Panc1 (cell line): ENCODE data around the gene PILRA. TPM values are rescaled to one million over a fixed set of nuclear protein-coding genes. Genes with fewer than 3 reads are reported as not detected.

Experiments
- ATAC-seq: fragments of 200-7000 bp; cut with Tn5 transposase; 2 replicates; pipeline ENCODE4 v1.9.1; 2020; ENCODE audit warnings: mild to moderate bottlenecking, moderate library complexity
- BruUV-seq: library from RNA; stranded (reverse); fragments of 400-500 nt; replicated peaks from 2 replicates; lab custom pipeline; 2021; lab: Mats Ljungman, UMichigan
- CTCF ChIA-PET: fragments of 300-600 bp; sonication (Branson Sonifier 250); formaldehyde crosslinking; loops from one replicate; lab custom pipeline; 2022; ENCODE audit warnings: antibody characterized with exemption; lab: Charles Lee
- POLR2A ChIA-PET: fragments of 300-600 bp; sonication (Branson Sonifier 250); formaldehyde crosslinking; loops from one replicate; lab custom pipeline; 2022; ENCODE audit warnings: antibody characterized with exemption; lab: Charles Lee
- DNase-seq: peaks from one replicate; pipeline ENCODE4 v3.0.0-alpha.2; 2010; ENCODE audit warnings: low read depth, low spot score
- H3K27ac ChIP-seq: 2 replicates; pipeline ENCODE4 v1.5.1; 2011; ENCODE audit warnings: mild to moderate bottlenecking, low read length, inconsistent platforms
- H3K27me3 ChIP-seq: fragments of 200-500 bp; sonication (Bioruptor generic); 2 replicates; pipeline ENCODE4 v1.6.0; 2014; ENCODE audit warnings: low read length, inconsistent platforms; ENCODE audit not compliant: control insufficient read depth, insufficient read depth
- H3K36me3 ChIP-seq: fragments of 200-500 bp; sonication (Bioruptor generic); 2 replicates; pipeline ENCODE4 v1.5.1; 2014; ENCODE audit warnings: inconsistent platforms, mild to moderate bottlenecking, low read length, moderate library complexity; ENCODE audit not compliant: control insufficient read depth, insufficient read depth
- H3K4me1 ChIP-seq: 2 replicates; pipeline ENCODE4 v1.5.1; 2011; ENCODE audit warnings: inconsistent platforms, mild to moderate bottlenecking, low read length, moderate library complexity; ENCODE audit not compliant: control insufficient read depth, insufficient read depth
- H3K4me3 ChIP-seq, 2 experiments: 2 replicates each; pipeline ENCODE4 v1.5.1; 2011 to 2012; ENCODE audit warnings: low read depth in 2 of 2, low read length in 2 of 2, mild to moderate bottlenecking in 2 of 2, inconsistent platforms in 1 of 2, moderate library complexity in 1 of 2
- H3K9me3 ChIP-seq: fragments of 200-500 bp; sonication (Bioruptor generic); 2 replicates; pipeline ENCODE4 v1.5.1; 2014; ENCODE audit warnings: low read depth, mild to moderate bottlenecking, inconsistent platforms, low read length, moderate library complexity; ENCODE audit not compliant: control insufficient read depth, insufficient read depth
- CTCF ChIP-seq: fragments of 450-650 bp; IDR thresholded peaks from 2 replicates; pipeline ENCODE4 v1.5.1; 2017; ENCODE audit warnings: mild to moderate bottlenecking
- POLR2AphosphoS5 ChIP-seq: IDR thresholded peaks from 2 replicates; pipeline ENCODE4 v1.6.1; 2012; ENCODE audit warnings: mild to moderate bottlenecking, low read depth, low read length, moderate library complexity
- REST ChIP-seq, 2 experiments: IDR thresholded peaks; 2 replicates each; pipeline ENCODE4 v1.6.1; 2011 to 2012; ENCODE audit warnings: low read depth in 2 of 2, control low read depth in 1 of 2, low read length in 1 of 2, mild to moderate bottlenecking in 1 of 2, moderate library complexity in 1 of 2; ENCODE audit not compliant: insufficient read depth in 1 of 2
- SIN3A ChIP-seq: IDR thresholded peaks from 2 replicates; pipeline ENCODE4 v1.6.1; 2012; ENCODE audit warnings: low read depth, mild to moderate bottlenecking, low read length, moderate library complexity, borderline replicate concordance; ENCODE audit not compliant: insufficient read depth
- TCF7L2 ChIP-seq: IDR thresholded peaks from 2 replicates; pipeline ENCODE4 v1.6.1; 2011; ENCODE audit warnings: mild to moderate bottlenecking, low read depth, low read length, inconsistent platforms
- in situ Hi-C: cut with HindIII; loops from 2 replicates; pipeline ENCODE4 v1.10.0; 2016; ENCODE audit warnings: low sequenced_read_pairs, low pct_unique_long_range_greater_than_20kb
- intact Hi-C: fragments of 100-400 bp; cut with micrococcal nuclease; formaldehyde crosslinking; loops from one replicate; pipeline ENCODE4 v1.10.0; 2022; ENCODE audit not compliant: unreplicated experiment
- total RNA-seq: library from RNA; stranded (reverse); gene quantifications from one replicate; pipeline ENCODE4 v1.2.1, GENCODE V29; 2021; ENCODE audit not compliant: unreplicated experiment

PILRA gene
- total RNA-seq, 1 experiment from 2014 or later = 4.8 TPM

GRCh38 chr7:100369105-100369504, 4.2 kb upstream of the PILRA start:
- Histone ChIP-seq H3K9me3 (no peaks in the 10 kb centered on the region), H3K27ac (no peak overlapping the region), H3K36me3 (no peaks in the 10 kb centered on the region), H3K4me3 (no peak overlapping the region), H3K4me1 (0 out of 2 replicates have a peak, but pooled peaks cover 3% of the 10 kb centered on the region), H3K27me3 (no peaks in the 10 kb centered on the region)
- DNase-seq = no peak
- intact Hi-C loops (no loop called here), in situ Hi-C loops (no loop called here)
- peak; percentile 5; the same call in 1 of the 2 replicates for ATAC-seq
- POLR2A ChIA-PET = interaction anchor here (0.6 kb wide), 1 partner anchor 307 kb away, joined by 6 read pairs; no protein-coding TSS in a partner anchor
- no TSS peak for BruUV-seq
- CTCF ChIA-PET = no interaction called here
- TF ChIP-seq REST (IDR thresholded peaks at IDR 0.05; ENCODE audit: insufficient read depth in 1 of 2, low read depth in 2 of 2, low read length in 1 of 2) (0 out of 4 replicates have a peak, but pooled peaks of 1 of the 2 experiments have one; percentile 24), TCF7L2 (no peak)

- Histone ChIP-seq H3K36me3 (no peaks in the 10 kb centered on the region), H3K9me3 (no peaks in the 10 kb centered on the region), H3K27ac (no peak overlapping the region), H3K4me3 (no peak overlapping the region), H3K4me1 (0 out of 2 replicates have a peak, but pooled peaks cover 3% of the 10 kb centered on the region), H3K27me3 (no peaks in the 10 kb centered on the region)
- in situ Hi-C loops = no loop called here
- ATAC-seq = no peak
- POLR2A ChIA-PET = no interaction called here
- CTCF ChIA-PET = no interaction called here
- intact Hi-C loops = no loop called here
- DNase-seq = no peak
- BruUV-seq = no TSS peak
- TF ChIP-seq POLR2AphosphoS5 = 0 out of 2 replicates have a peak, but pooled peaks have one; percentile 30
- no peak for TF ChIP-seq TCF7L2
Observed at GRCh38 chr7:100370303-100370702, 3.0 kb upstream of the PILRA start.

- Histone ChIP-seq H3K27me3 (no peaks in the 10 kb centered on the region), H3K4me1 (0 out of 2 replicates have a peak, but pooled peaks cover 3% of the 10 kb centered on the region), H3K27ac (no peak overlapping the region), H3K36me3 (no peaks in the 10 kb centered on the region), H3K4me3 (no peak overlapping the region), H3K9me3 (no peaks in the 10 kb centered on the region)
- no TSS peak for BruUV-seq
- CTCF ChIA-PET = no interaction called here
- no peak for TF ChIP-seq TCF7L2
- no peak for TF ChIP-seq SIN3A
- no peak for TF ChIP-seq POLR2AphosphoS5
- TF ChIP-seq CTCF = no peak
- no peak for TF ChIP-seq REST (IDR thresholded peaks at IDR 0.05; ENCODE audit: insufficient read depth in 1 of 2, low read depth in 2 of 2, low read length in 1 of 2)
- intact Hi-C loops = no loop called here
- in situ Hi-C loops = no loop called here
- POLR2A ChIA-PET = no interaction called here
- ATAC-seq (no peak), DNase-seq (no peak)
Observed at GRCh38 chr7:100370746-100371145, 2.5 kb upstream of the PILRA start.
